Neural progenitor cell (in vitro differentiated cells): ENCODE measurements around the gene TRMO. TPM values are rescaled to one million over a fixed set of nuclear protein-coding genes. Genes with fewer than 3 reads are reported as not detected.

Source experiments
- DNase-seq: peaks from one replicate; pipeline ENCODE4 v3.0.0-alpha.2; 2016; ENCODE audit warnings: low spot score
- H2AFZ ChIP-seq: fragments of 200-600 bp; sonication (generic); replicated peaks from 2 replicates; pipeline ENCODE4 v1.6.1; 2016; ENCODE audit warnings: antibody characterized with exemption
- H3F3A ChIP-seq: fragments of 200-600 bp; sonication (generic); 2 replicates; pipeline ENCODE4 v1.6.1; 2016; ENCODE audit warnings: antibody characterized with exemption, low read depth
- H3K27ac ChIP-seq: fragments of 200-600 bp; sonication (generic); 2 replicates; pipeline ENCODE4 v1.5.1; 2016; ENCODE audit warnings: mild to moderate bottlenecking
- H3K27me3 ChIP-seq: fragments of 200-600 bp; sonication (generic); 2 replicates; pipeline ENCODE4 v1.6.1; 2016; ENCODE audit warnings: mild to moderate bottlenecking, moderate library complexity
- H3K36me3 ChIP-seq: fragments of 200-600 bp; sonication (generic); 2 replicates; pipeline ENCODE4 v1.5.1; 2016
- H3K4me1 ChIP-seq: fragments of 200-600 bp; sonication (generic); 2 replicates; pipeline ENCODE4 v1.6.1; 2016; ENCODE audit warnings: mixed run types
- H3K4me2 ChIP-seq: fragments of 200-600 bp; sonication (generic); 2 replicates; pipeline ENCODE4 v1.6.1; 2016
- H3K4me3 ChIP-seq: fragments of 200-600 bp; sonication (generic); 2 replicates; pipeline ENCODE4 v1.5.1; 2016
- H3K79me2 ChIP-seq: fragments of 200-600 bp; sonication (generic); 2 replicates; pipeline ENCODE4 v1.6.1; 2016; ENCODE audit warnings: low read depth
- H3K9ac ChIP-seq: fragments of 200-600 bp; sonication (generic); 2 replicates; pipeline ENCODE4 v1.6.1; 2016
- H3K9me3 ChIP-seq: fragments of 200-600 bp; sonication (generic); 2 replicates; pipeline ENCODE4 v1.5.1; 2016; ENCODE audit warnings: low read depth
- H4K20me1 ChIP-seq: fragments of 200-600 bp; sonication (generic); 2 replicates; pipeline ENCODE4 v1.6.1; 2016; ENCODE audit warnings: low read depth
- H3K27ac Mint-ChIP-seq: 3 replicates; pipeline ENCODE4 v1.8.0; 2021; ENCODE audit warnings: mixed read lengths
- H3K27me3 Mint-ChIP-seq: 2 replicates; pipeline ENCODE4 v1.8.0; 2022; ENCODE audit warnings: low read depth, mild to moderate bottlenecking, inconsistent platforms, moderate library complexity, mixed read lengths; ENCODE audit not compliant: insufficient read depth
- H3K36me3 Mint-ChIP-seq: 3 replicates; pipeline ENCODE4 v1.8.0; 2021; ENCODE audit warnings: mixed read lengths
- H3K4me1 Mint-ChIP-seq: 3 replicates; pipeline ENCODE4 v1.8.0; 2021; ENCODE audit warnings: mixed read lengths
- H3K4me3 Mint-ChIP-seq: 3 replicates; pipeline ENCODE4 v1.8.0; 2021; ENCODE audit warnings: mild to moderate bottlenecking, moderate library complexity, mixed read lengths
- H3K9me3 Mint-ChIP-seq: 3 replicates; pipeline ENCODE4 v1.8.0; 2020; ENCODE audit warnings: mixed read lengths
- CTCF ChIP-seq: fragments of 200-600 bp; sonication (generic); IDR thresholded peaks from 2 replicates; pipeline ENCODE4 v1.5.1; 2017; ENCODE audit warnings: antibody characterized with exemption, mild to moderate bottlenecking
- EZH2 ChIP-seq: fragments of 200-600 bp; sonication (generic); IDR thresholded peaks from 2 replicates; pipeline ENCODE4 v1.6.1; 2017; ENCODE audit warnings: antibody characterized with exemption, mild to moderate bottlenecking, moderate library complexity
- EZH2phosphoT487 ChIP-seq: fragments of 200-600 bp; sonication (generic); IDR thresholded peaks from 2 replicates; pipeline ENCODE4 v1.6.1; 2017; ENCODE audit warnings: antibody characterized with exemption
- total RNA-seq: library from RNA; depleted of rRNA; stranded (reverse); fragments of >200 nt; gene quantifications from 2 replicates; pipeline ENCODE4 v1.2.3, GENCODE V29; 2015; ENCODE audit warnings: low replicate concordance

The TRMO gene
- total RNA-seq, 1 donor from 2014 or later: 5.7 TPM

DNA sequence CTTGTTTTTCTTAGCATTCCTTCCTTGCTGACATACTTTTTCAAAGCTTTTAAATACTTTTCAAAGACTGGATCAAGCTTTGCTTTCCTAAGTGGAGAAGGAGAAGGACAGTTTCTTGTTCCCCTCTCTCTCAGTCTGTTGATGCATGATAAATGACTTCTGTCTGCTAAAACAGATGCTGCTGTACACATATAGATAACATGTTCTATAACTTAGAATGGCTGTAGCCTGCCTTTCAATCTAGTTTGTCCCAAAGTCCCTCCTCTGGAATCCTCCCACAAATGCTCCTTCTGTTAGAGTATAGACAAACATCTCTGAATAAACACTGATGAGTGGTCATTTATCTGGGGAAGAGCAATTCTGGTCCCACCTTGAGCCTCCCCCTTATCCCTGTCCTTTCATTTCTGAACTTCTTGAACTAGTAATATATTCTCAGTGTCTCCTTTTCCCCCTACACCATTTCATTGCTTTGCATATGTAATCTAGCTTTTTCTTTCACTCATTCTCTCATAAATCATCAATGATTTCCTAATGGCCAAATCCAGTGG lies 21.1 kb upstream of the TRMO start:
- no peak overlapping the region for H3K9ac ChIP-seq
- Mint-ChIP-seq H3K9me3 (peaks cover 4% of the 10 kb centered on the region), H3K4me1 (no peaks in the 10 kb centered on the region), H3K27me3 (peaks cover 33% of the 10 kb centered on the region), H3K27ac (no peak overlapping the region), H3K4me3 (no peak overlapping the region), H3K36me3 (no peaks in the 10 kb centered on the region)
- no peak overlapping the region for H2AFZ ChIP-seq
- no peak overlapping the region for H3K4me2 ChIP-seq
- no peaks in the 10 kb centered on the region for H3K4me1 ChIP-seq
- no peaks in the 10 kb centered on the region for H3K79me2 ChIP-seq
- no peaks in the 10 kb centered on the region for H3K9me3 ChIP-seq
- no peaks in the 10 kb centered on the region for H3F3A ChIP-seq
- no peak overlapping the region for H3K27ac ChIP-seq
- DNase-seq: no peak
- H4K20me1 ChIP-seq: no peaks in the 10 kb centered on the region
- H3K4me3 ChIP-seq: no peak overlapping the region
- TF ChIP-seq EZH2phosphoT487: no peak
- H3K27me3 ChIP-seq: peaks cover 98% of the 10 kb centered on the region
- H3K36me3 ChIP-seq: no peaks in the 10 kb centered on the region

DNA sequence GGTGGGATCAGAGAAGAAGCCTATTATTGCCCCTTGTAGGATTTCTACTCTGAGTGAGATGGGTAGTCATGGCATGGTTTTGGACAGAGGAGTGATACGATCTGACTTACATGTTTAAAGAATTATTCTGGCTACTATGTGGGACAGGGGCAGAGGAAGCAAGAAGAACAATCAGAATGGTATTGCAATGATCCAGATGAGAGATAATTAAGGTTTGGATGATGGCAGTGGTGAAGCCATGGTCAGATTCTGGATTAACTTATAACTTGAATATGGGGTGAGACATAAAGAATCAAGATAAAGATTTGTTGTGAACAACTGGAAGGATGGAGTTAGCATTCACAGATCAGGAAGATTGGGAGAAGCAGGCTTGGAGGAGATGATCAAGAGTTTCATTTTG lies 19.0 kb upstream of the TRMO start:
- H3K4me2 ChIP-seq: no peak overlapping the region
- no peaks in the 10 kb centered on the region for H4K20me1 ChIP-seq
- no peak for DNase-seq
- H3K9me3 Mint-ChIP-seq: peaks cover 2% of the 10 kb centered on the region
- H2AFZ ChIP-seq: no peak overlapping the region
- no peaks in the 10 kb centered on the region for H3K4me1 ChIP-seq
- H3K27ac Mint-ChIP-seq: no peak overlapping the region
- H3K27me3 ChIP-seq: peaks cover 98% of the 10 kb centered on the region
- no peak overlapping the region for H3K27ac ChIP-seq
- no peak overlapping the region for H3K4me3 Mint-ChIP-seq
- TF ChIP-seq EZH2 (no peak), EZH2phosphoT487 (no peak), CTCF (no peak)
- H3K36me3 ChIP-seq: no peaks in the 10 kb centered on the region
- no peak overlapping the region for H3K4me3 ChIP-seq
- H3K27me3 Mint-ChIP-seq: peaks cover 24% of the 10 kb centered on the region
- H3K4me1 Mint-ChIP-seq: no peaks in the 10 kb centered on the region
- H3K79me2 ChIP-seq: no peaks in the 10 kb centered on the region
- no peaks in the 10 kb centered on the region for H3F3A ChIP-seq
- no peak overlapping the region for H3K9ac ChIP-seq
- no peaks in the 10 kb centered on the region for H3K36me3 Mint-ChIP-seq
- H3K9me3 ChIP-seq: no peaks in the 10 kb centered on the region

DNA sequence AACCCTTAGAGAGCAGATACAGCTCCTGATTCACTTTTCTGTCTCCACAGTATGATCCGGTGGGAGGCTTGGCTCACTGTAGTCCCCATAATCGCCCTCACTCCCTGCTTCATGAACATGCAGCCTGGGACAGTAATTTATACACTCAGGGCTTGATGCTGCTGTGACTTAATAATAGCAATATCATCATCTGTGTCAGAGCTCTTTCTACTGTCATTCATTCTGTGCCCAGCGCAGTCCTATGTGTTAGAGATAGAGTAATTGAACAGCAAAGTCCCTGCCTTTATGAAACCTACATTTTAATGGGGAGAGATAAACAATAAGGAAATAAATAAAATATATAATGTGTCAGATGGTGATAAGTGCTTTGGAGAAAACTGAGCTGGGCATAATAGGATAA lies 18.4 kb upstream of the TRMO start:
- H3K27me3 Mint-ChIP-seq: peaks cover 23% of the 10 kb centered on the region
- TF ChIP-seq EZH2: no peak
- TF ChIP-seq CTCF: no peak
- no peak for TF ChIP-seq EZH2phosphoT487
- peaks cover 100% of the 10 kb centered on the region for H3K27me3 ChIP-seq
- no peaks in the 10 kb centered on the region for H3K79me2 ChIP-seq
- no peaks in the 10 kb centered on the region for H3K36me3 ChIP-seq
- no peak overlapping the region for H3K27ac Mint-ChIP-seq
- H3K9ac ChIP-seq: no peak overlapping the region
- no peaks in the 10 kb centered on the region for H3K36me3 Mint-ChIP-seq
- H3K4me1 ChIP-seq: no peaks in the 10 kb centered on the region
- no peaks in the 10 kb centered on the region for H4K20me1 ChIP-seq
- no peak overlapping the region for H3K4me2 ChIP-seq
- H3K27ac ChIP-seq: no peak overlapping the region
- DNase-seq: no peak
- no peaks in the 10 kb centered on the region for H3F3A ChIP-seq
- H3K9me3 ChIP-seq: no peaks in the 10 kb centered on the region
- no peaks in the 10 kb centered on the region for H3K9me3 Mint-ChIP-seq
- no peak overlapping the region for H2AFZ ChIP-seq
- no peak overlapping the region for H3K4me3 ChIP-seq
- no peak overlapping the region for H3K4me3 Mint-ChIP-seq
- H3K4me1 Mint-ChIP-seq: no peaks in the 10 kb centered on the region

- Histone ChIP-seq H3K36me3 (no peaks in the 10 kb centered on the region), H3K9ac (no peak overlapping the region), H2AFZ (no peak overlapping the region), H3K27me3 (peaks cover 100% of the 10 kb centered on the region), H3K27ac (no peak overlapping the region), H4K20me1 (no peaks in the 10 kb centered on the region), H3K9me3 (no peaks in the 10 kb centered on the region), H3K4me1 (no peaks in the 10 kb centered on the region), H3K4me3 (no peak overlapping the region), H3K79me2 (no peaks in the 10 kb centered on the region), H3K4me2 (no peak overlapping the region), H3F3A (no peaks in the 10 kb centered on the region)
- no peaks in the 10 kb centered on the region for H3K36me3 Mint-ChIP-seq
- no peak for TF ChIP-seq EZH2
- TF ChIP-seq CTCF: no peak
- TF ChIP-seq EZH2phosphoT487: no peak
- H3K4me1 Mint-ChIP-seq: no peaks in the 10 kb centered on the region
- peaks cover 21% of the 10 kb centered on the region for H3K27me3 Mint-ChIP-seq
- DNase-seq: no peak
- H3K9me3 Mint-ChIP-seq: no peaks in the 10 kb centered on the region
- no peak overlapping the region for H3K4me3 Mint-ChIP-seq
- no peak overlapping the region for H3K27ac Mint-ChIP-seq
Observed at GRCh38 chr9:97940233-97940632, 17.9 kb upstream of the TRMO start.
